Renal pelvis (tissue), 12 donors: ENCODE data around the gene TDP2. TPM values are rescaled to one million over a fixed set of nuclear protein-coding genes. Genes with fewer than 3 reads are reported as not detected.

Experiments used
- DNase-seq: peaks from one replicate; pipeline ENCODE4 v3.0.0-alpha.2; 2013
- long read RNA-seq, 16 experiments: transcript quantifications; one replicate each; lab custom pipeline, GENCODE V29; 2026
- polyA plus RNA-seq, 3 donors: library from polyadenylated mRNA; unstranded; fragments of 120-200 nt; gene quantifications; one replicate each; pipeline ENCODE4 v1.2.1, GENCODE V29; 2013; ENCODE audit not compliant: insufficient read length in 3 of 3

TDP2 gene, protein sequence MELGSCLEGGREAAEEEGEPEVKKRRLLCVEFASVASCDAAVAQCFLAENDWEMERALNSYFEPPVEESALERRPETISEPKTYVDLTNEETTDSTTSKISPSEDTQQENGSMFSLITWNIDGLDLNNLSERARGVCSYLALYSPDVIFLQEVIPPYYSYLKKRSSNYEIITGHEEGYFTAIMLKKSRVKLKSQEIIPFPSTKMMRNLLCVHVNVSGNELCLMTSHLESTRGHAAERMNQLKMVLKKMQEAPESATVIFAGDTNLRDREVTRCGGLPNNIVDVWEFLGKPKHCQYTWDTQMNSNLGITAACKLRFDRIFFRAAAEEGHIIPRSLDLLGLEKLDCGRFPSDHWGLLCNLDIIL
- polyA plus RNA-seq: 10 to 100 TPM; 59.7 to 65.4 (median 63.0) TPM
- long read RNA-seq, donor 1, transcript TDP2-202 (7 exons, 2,071 nt): major isoform, 13 of 26 reads
- long read RNA-seq, donor 1, partial matches to known transcripts: 9 of 26 reads
- long read RNA-seq, donor 1, other reads (novel, unspliced or antisense): 0 of 26 reads
- long read RNA-seq, donor 2, transcript TDP2-202 (7 exons, 2,071 nt): major isoform, 23 of 26 reads
- long read RNA-seq, donor 2, partial matches to known transcripts: 0 of 26 reads
- long read RNA-seq, donor 2, other reads (novel, unspliced or antisense): 0 of 26 reads
- long read RNA-seq, donor 3, transcript TDP2-202 (7 exons, 2,071 nt): major isoform, 11 of 19 reads
- long read RNA-seq, donor 3, partial matches to known transcripts: 7 of 19 reads
- long read RNA-seq, donor 3, other reads (novel, unspliced or antisense): 0 of 19 reads
- long read RNA-seq, donor 4, transcript TDP2-202 (7 exons, 2,071 nt): major isoform, 16 of 16 reads
- long read RNA-seq, donor 4, partial matches to known transcripts: 0 of 16 reads
- long read RNA-seq, donor 4, other reads (novel, unspliced or antisense): 0 of 16 reads
- long read RNA-seq, donor 5, transcript TDP2-202 (7 exons, 2,071 nt): major isoform, 9 of 15 reads
- long read RNA-seq, donor 5, partial matches to known transcripts: 6 of 15 reads
- long read RNA-seq, donor 5, other reads (novel, unspliced or antisense): 0 of 15 reads
- long read RNA-seq, donor 6, transcript TDP2-202 (7 exons, 2,071 nt): major isoform, 13 of 23 reads
- long read RNA-seq, donor 6, partial matches to known transcripts: 7 of 23 reads
- long read RNA-seq, donor 6, other reads (novel, unspliced or antisense): 0 of 23 reads
- long read RNA-seq, donor 7, transcript TDP2-202 (7 exons, 2,071 nt): major isoform, 24 of 32 reads
- long read RNA-seq, donor 7, partial matches to known transcripts: 7 of 32 reads
- long read RNA-seq, donor 7, other reads (novel, unspliced or antisense): 0 of 32 reads
- long read RNA-seq, donor 8, transcript TDP2-202 (7 exons, 2,071 nt): major isoform, 6 of 6 reads
- long read RNA-seq, donor 8, partial matches to known transcripts: 0 of 6 reads
- long read RNA-seq, donor 8, other reads (novel, unspliced or antisense): 0 of 6 reads
- long read RNA-seq, donor 9, transcript TDP2-202 (7 exons, 2,071 nt): major isoform, 21 of 28 reads
- long read RNA-seq, donor 9, partial matches to known transcripts: 5 of 28 reads
- long read RNA-seq, donor 9, other reads (novel, unspliced or antisense): 0 of 28 reads
- long read RNA-seq, donor 10, transcript TDP2-202 (7 exons, 2,071 nt): major isoform, 6 of 17 reads
- long read RNA-seq, donor 10, partial matches to known transcripts: 10 of 17 reads
- long read RNA-seq, donor 10, other reads (novel, unspliced or antisense): 0 of 17 reads
- long read RNA-seq, donor 11, transcript TDP2-202 (7 exons, 2,071 nt): major isoform, 10 of 20 reads
- long read RNA-seq, donor 11, partial matches to known transcripts: 10 of 20 reads
- long read RNA-seq, donor 11, other reads (novel, unspliced or antisense): 0 of 20 reads
- long read RNA-seq, donor 12, transcript TDP2-202 (7 exons, 2,071 nt): major isoform, 15 of 17 reads
- long read RNA-seq, donor 12, partial matches to known transcripts: 0 of 17 reads
- long read RNA-seq, donor 12, other reads (novel, unspliced or antisense): 0 of 17 reads
- long read RNA-seq, donor 13, transcript TDP2-202 (7 exons, 2,071 nt): major isoform, 9 of 15 reads
- long read RNA-seq, donor 13, partial matches to known transcripts: 5 of 15 reads
- long read RNA-seq, donor 13, other reads (novel, unspliced or antisense): 0 of 15 reads
- long read RNA-seq, donor 14, transcript TDP2-202 (7 exons, 2,071 nt): major isoform, 20 of 41 reads
- long read RNA-seq, donor 14, partial matches to known transcripts: 18 of 41 reads
- long read RNA-seq, donor 14, other reads (novel, unspliced or antisense): 0 of 41 reads
- long read RNA-seq, donor 15, transcript TDP2-205 (2 exons, 714 nt): minor isoform, 8 of 339 reads
- long read RNA-seq, donor 15, transcript TDP2-202 (7 exons, 2,071 nt): major isoform, 53 of 339 reads
- long read RNA-seq, donor 15, partial matches to known transcripts: 278 of 339 reads
- long read RNA-seq, donor 15, other reads (novel, unspliced or antisense): 0 of 339 reads
- long read RNA-seq, donor 16, transcript TDP2-202 (7 exons, 2,071 nt): major isoform, 13 of 21 reads
- long read RNA-seq, donor 16, partial matches to known transcripts: 6 of 21 reads
- long read RNA-seq, donor 16, other reads (novel, unspliced or antisense): 0 of 21 reads

DNA sequence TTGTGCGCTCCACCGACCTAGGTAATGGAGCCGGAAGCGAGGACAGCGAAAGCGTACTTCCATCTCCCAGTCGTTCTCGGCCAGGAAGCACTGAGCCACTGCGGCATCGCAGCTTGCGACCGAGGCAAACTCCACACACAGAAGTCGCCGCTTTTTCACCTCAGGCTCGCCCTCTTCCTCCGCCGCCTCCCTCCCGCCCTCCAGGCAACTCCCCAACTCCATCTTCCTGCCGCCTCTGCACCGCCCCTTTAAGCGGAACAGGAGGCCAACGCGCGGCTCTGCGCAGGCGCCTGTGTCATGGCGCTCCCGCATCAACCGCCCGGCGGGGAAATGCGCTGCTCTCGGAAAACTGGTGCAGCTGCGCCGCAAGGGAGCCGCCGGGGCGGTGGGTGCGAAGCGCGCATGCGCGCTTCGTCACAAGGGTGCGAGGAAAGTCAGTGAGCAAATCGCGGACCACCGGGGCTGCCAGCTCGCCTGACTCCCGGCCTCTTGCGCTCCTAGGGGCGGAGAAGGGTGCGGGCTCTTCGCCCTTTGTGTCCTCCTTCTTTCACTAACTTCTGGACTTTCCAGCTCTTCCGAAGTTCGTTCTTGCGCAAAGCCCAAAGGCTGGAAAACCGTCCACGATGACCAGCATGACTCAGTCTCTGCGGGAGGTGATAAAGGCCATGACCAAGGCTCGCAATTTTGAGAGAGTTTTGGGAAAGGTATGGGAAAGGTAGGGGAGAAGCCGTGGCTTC is at the start of gene TDP2, which contains the start of gene ACOT13:
TSS of gene TDP2 (minus strand) at position 259 of the 737 bp plus-strand sequence. CDS start at position 222, 37 bp downstream.
TSS of gene ACOT13 (plus strand) at position 437 of the 737 bp plus-strand sequence. CDS start at position 624, 187 bp downstream.
- DNase-seq: peak; percentile 98

- DNase-seq: no peak
These were observed 44.0 kb upstream of the TDP2 start for GRCh38 chr6:24710519-24711303.

DNA sequence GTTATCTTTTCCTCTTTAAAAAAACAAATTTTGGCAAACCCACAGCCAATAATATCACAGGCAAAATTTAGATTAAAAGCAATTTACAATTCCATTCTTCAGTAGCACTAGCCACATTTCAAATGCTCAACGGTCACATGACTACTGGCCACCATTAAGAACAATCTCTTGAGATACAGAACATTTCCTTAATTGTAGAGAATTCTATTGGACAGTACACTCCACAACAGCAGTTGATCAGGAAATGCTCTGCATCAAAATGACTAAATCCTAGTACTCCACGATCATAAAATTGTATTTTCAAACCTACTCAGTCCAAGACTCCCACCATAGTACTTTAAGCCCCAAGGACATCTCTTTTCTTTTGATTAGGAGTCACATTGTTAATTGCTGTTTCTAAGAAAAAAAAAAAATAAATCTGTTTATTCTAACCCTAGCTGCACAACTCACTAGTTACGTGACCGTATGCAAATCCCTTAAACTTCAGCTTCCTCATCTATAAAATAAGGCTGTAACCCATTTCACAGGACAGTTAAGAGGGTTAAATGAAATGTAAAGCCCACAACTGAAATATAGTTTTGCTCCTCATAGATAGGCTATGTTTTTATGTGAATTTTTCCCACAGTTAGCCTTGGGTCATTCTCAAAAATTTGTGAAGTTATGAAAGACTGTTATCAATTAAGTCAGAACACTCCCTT is 42.5 kb upstream of the TDP2 start:
- no peak for DNase-seq

- no peak for DNase-seq
These were observed 41.9 kb upstream of the TDP2 start for GRCh38 chr6:24708612-24709011.

GRCh38 chr6:24704468-24704867 is 37.8 kb upstream of the TDP2 start:
- no peak for DNase-seq

DNA sequence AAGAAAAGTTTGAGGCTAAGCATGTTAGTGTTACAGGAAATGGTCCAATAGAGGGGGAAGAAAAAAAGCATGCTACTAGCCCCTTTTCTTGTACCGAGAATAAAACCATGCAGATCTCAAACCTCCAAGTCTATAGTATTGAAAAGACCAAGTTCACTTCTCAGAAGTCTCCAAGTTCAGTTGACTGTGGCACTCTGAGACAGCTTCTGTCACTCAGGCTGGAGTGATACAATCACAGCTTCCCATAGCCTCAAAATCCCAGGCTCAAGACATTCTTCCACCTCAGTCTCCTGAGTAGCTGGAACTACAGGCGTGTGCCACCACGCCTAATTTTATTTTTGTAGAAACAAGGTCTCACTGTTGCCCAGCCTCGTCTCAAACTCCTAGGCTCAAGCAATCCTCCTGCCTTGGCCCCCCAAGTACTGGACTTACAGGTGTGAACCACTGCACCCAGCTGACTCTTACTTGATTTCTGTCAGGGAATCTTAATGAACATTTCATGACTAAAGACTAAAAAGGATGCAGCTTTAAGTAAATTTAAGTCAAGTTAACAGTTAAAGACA is 36.1 kb upstream of the TDP2 start:
- no peak for DNase-seq

- DNase-seq: no peak
These were observed 33.0 kb upstream of the TDP2 start for GRCh38 chr6:24699521-24700359.

DNA sequence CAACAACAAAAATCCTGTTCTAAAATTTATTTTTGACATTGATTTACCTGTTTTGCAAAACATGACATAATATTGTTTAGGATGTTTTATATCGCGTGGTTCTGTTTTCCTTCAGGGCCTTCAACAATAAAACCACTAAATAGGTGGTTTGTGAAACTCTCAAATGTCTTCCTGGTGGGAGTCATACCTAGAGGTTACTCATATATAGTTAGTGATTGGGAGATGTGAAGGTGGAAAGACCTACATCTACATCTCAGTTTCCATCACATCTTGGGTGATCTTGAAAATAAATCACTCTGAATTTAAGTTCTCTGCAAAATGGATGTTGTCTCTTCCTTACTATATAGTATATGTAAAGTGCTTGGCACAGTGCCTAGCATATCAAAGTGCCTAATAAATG is 29.4 kb upstream of the TDP2 start:
- no peak for DNase-seq

GRCh38 chr6:24695635-24696034 is 28.9 kb upstream of the TDP2 start:
- peak; percentile 33 for DNase-seq

GRCh38 chr6:24694198-24694597 is 27.5 kb upstream of the TDP2 start:
- no peak for DNase-seq

DNA sequence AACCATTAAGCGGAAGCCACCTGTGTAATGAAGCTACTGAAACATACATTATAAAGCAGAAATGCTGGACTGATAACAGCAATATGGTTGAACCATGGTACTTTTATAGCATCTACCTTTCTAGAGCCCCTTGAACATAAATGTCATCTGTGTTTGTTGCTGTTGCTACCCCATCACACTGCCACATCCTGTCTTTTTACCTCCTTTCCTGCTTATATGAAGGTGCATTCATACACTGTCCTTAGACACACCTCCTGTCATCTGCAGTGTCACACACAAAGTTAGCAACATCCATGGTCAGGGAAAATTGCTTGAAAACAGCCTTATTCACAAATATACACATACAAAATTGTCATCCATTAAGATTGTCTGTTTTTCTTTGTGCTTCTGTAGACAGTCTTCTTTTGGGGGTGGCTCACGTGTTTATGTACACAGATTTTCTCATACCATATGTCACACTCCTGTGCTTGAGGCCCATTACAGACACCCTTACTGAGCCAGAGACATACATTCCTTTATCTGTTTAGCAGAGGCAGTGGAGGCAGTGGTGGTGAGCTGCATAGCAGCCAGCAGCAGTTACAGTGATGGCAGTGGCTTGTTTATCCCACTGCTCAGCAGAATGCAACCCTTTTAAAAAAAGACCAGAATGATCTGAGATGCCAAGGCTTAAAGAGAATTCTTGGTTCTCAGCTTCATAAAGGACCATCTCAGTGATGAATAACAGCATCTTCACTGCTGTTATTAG is 26.3 kb upstream of the TDP2 start:
- DNase-seq: no peak

GRCh38 chr6:24692415-24692814 is 25.7 kb upstream of the TDP2 start:
- no peak for DNase-seq

DNA sequence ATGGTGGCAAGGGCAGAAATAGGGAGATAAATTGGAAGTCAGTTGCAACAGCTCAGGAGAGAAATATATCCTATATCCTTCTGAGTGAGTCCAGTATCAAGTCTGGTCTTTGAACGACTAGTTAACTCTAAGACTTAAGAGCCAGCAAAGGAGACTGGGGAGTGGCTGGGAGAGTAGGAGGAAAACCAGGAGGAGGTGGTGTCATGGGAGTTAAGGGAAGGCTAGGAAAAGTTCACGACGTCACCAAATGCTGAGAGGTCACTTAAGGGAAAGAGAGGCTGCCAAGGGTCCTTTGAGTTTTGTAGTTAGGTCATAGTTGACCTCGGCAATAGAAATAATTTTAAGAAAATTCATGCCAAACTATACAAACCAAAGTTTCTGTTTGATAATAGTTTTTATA is 25.3 kb upstream of the TDP2 start:
- DNase-seq: no peak

DNA sequence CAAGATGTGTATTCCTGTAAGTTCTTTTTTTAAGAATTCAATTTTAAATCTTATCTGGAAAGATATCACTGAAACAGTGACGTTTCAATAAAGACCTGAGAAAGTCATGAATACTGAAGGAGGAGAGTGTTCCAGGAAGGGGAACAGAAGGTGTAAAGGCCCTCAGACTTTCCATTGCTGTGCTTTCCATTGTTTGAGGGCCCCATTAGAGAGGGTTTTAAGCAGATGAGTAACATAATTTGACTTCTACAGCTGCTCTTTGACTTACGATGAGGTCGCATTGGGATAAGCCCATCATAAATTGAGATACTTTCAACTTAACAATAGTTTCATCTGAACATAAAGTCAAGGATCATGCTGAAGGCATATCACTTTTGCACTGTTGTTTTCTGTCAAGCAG is 24.9 kb upstream of the TDP2 start:
- no peak for DNase-seq
